OCI-LY7 (cell line): ENCODE measurements around the gene CYFIP1. TPM values are rescaled to one million over a fixed set of nuclear protein-coding genes. Genes with fewer than 3 reads are reported as not detected.
"Not testable (repeated sequence)": the region's sequence is repeated elsewhere in the genome, so short reads cannot be mapped to it uniquely, and the experiment has no call there.

Experiments used
- BruUV-seq: library from RNA; stranded (reverse); fragments of 400-500 nt; replicated peaks from 2 replicates; lab custom pipeline; 2021; lab: Mats Ljungman, UMichigan
- CTCF ChIA-PET: fragments of 300-600 bp; sonication (Branson Sonifier 250); formaldehyde crosslinking; loops from one replicate; lab custom pipeline; 2022; ENCODE audit warnings: antibody characterized with exemption; ENCODE audit not compliant: unreplicated experiment; lab: Charles Lee
- POLR2A ChIA-PET: fragments of 300-600 bp; sonication (Branson Sonifier 250); formaldehyde crosslinking; loops from one replicate; lab custom pipeline; 2022; ENCODE audit warnings: antibody characterized with exemption; lab: Charles Lee
- DNase-seq: peaks from one replicate; pipeline ENCODE4 v3.0.0-alpha.2; 2015; ENCODE audit warnings: low spot score
- H2AFZ ChIP-seq: fragments of 200-600 bp; sonication (generic), shearing (Covaris generic); 2 replicates; pipeline ENCODE4 v1.6.1; 2014; ENCODE audit warnings: mild to moderate bottlenecking, antibody characterized with exemption, low read length, moderate library complexity
- H3K27ac ChIP-seq: fragments of 200-600 bp; sonication (generic); 2 replicates; pipeline ENCODE4 v1.5.1; 2014; ENCODE audit warnings: mixed run types, low read depth, mild to moderate bottlenecking, moderate library complexity, low read length, inconsistent platforms; ENCODE audit not compliant: poor library complexity, severe bottlenecking
- H3K36me3 ChIP-seq: fragments of 200-600 bp; sonication (generic); 2 replicates; pipeline ENCODE4 v1.6.1; 2014; ENCODE audit warnings: mild to moderate bottlenecking, antibody characterized with exemption, low read length, moderate library complexity, mixed read lengths; ENCODE audit not compliant: insufficient read depth
- H3K4me1 ChIP-seq: fragments of 200-600 bp; sonication (generic); 2 replicates; pipeline ENCODE4 v1.5.1; 2014; ENCODE audit warnings: mild to moderate bottlenecking, low read length; ENCODE audit not compliant: insufficient read depth, poor library complexity, severe bottlenecking
- H3K4me2 ChIP-seq: fragments of 200-600 bp; sonication (generic); 2 replicates; pipeline ENCODE4 v1.6.1; 2014; ENCODE audit warnings: mild to moderate bottlenecking, low read length
- H3K4me3 ChIP-seq: fragments of 200-600 bp; sonication (generic); 2 replicates; pipeline ENCODE4 v1.5.1; 2014; ENCODE audit warnings: mild to moderate bottlenecking, low read depth, low read length; ENCODE audit not compliant: poor library complexity, severe bottlenecking
- H3K79me2 ChIP-seq: fragments of 200-600 bp; sonication (generic); 2 replicates; pipeline ENCODE4 v1.6.1; 2016; ENCODE audit warnings: low read depth, mild to moderate bottlenecking, low read length, moderate library complexity, mixed read lengths; ENCODE audit not compliant: insufficient read depth
- H3K9me2 ChIP-seq: fragments of 200-600 bp; sonication (generic); 2 replicates; pipeline ENCODE4 v1.6.1; 2016; ENCODE audit warnings: mild to moderate bottlenecking, low read length, mixed read lengths; ENCODE audit not compliant: insufficient read depth
- H3K9me3 ChIP-seq: fragments of 200-600 bp; sonication (generic); 2 replicates; pipeline ENCODE4 v1.6.1; 2014; ENCODE audit warnings: mild to moderate bottlenecking, mixed run types, low read length, mixed read lengths
- H4K20me1 ChIP-seq: fragments of 200-600 bp; sonication (generic); 2 replicates; pipeline ENCODE4 v1.6.1; 2014; ENCODE audit warnings: mild to moderate bottlenecking, antibody characterized with exemption, low read length, moderate library complexity, mixed read lengths; ENCODE audit not compliant: insufficient read depth
- CTCF ChIP-seq: fragments of 200-600 bp; sonication (generic); conservative IDR thresholded peaks from 2 replicates; pipeline ENCODE4 v1.5.1; 2014; ENCODE audit warnings: mild to moderate bottlenecking, antibody characterized with exemption, low read length, moderate library complexity, mixed read lengths
- EZH2phosphoT487 ChIP-seq: fragments of 200-600 bp; sonication (generic); IDR thresholded peaks from 2 replicates; pipeline ENCODE4 v1.6.1; 2018; ENCODE audit warnings: low read depth, borderline replicate concordance, mild to moderate bottlenecking, mixed run types, antibody characterized with exemption, low read length, moderate library complexity, mixed read lengths
- intact Hi-C: fragments of 100-400 bp; cut with micrococcal nuclease; formaldehyde crosslinking; loops from one replicate; pipeline ENCODE4 v1.10.0; 2022; ENCODE audit not compliant: unreplicated experiment
- total RNA-seq, 2 experiments: library from RNA; depleted of rRNA in 1 of 2; stranded (reverse); fragments of >200 nt in 1 of 2; shearing (Covaris generic) in 1 of 2; gene quantifications; 2 replicates each; pipeline ENCODE4 v1.2.3, GENCODE V29; 2014 to 2022

Gene CYFIP1
- total RNA-seq, 2 experiments from 2014 or later = 0.98 to 1.3 TPM

- Histone ChIP-seq H2AFZ (no peak overlapping the region), H3K4me1 (no peaks in the 10 kb centered on the region), H3K9me3 (no peaks in the 10 kb centered on the region), H4K20me1 (no peaks in the 10 kb centered on the region), H3K4me2 (no peak overlapping the region), H3K36me3 (peaks cover 91% of the 10 kb centered on the region), H3K4me3 (no peak overlapping the region), H3K27ac (no peak overlapping the region), H3K9me2 (no peaks in the 10 kb centered on the region), H3K79me2 (no peaks in the 10 kb centered on the region)
- BruUV-seq = no TSS peak
- CTCF ChIA-PET = no interaction called here
- POLR2A ChIA-PET = no interaction called here
- TF ChIP-seq CTCF (no peak), EZH2phosphoT487 (no peak)
- no peak for DNase-seq
- intact Hi-C loops = no loop called here
These were observed 42.0 kb upstream of the CYFIP1 start for GRCh38 chr15:23022156-23022555.

GRCh38 chr15:23014394-23015000 is 34.3 kb upstream of the CYFIP1 start:
- H3K36me3 ChIP-seq = peaks cover 95% of the 10 kb centered on the region
- no peak overlapping the region for H2AFZ ChIP-seq
- ChIA-PET POLR2A (no interaction called here), CTCF (no interaction called here)
- H3K27ac ChIP-seq = no peak overlapping the region
- no peaks in the 10 kb centered on the region for H3K4me1 ChIP-seq
- H3K9me3 ChIP-seq = no peaks in the 10 kb centered on the region
- no TSS peak for BruUV-seq
- H3K4me3 ChIP-seq = no peak overlapping the region
- no peak overlapping the region for H3K4me2 ChIP-seq
- intact Hi-C loops = no loop called here
- H3K79me2 ChIP-seq = no peaks in the 10 kb centered on the region
- no peak for TF ChIP-seq EZH2phosphoT487
- TF ChIP-seq CTCF = no peak
- no peaks in the 10 kb centered on the region for H3K9me2 ChIP-seq
- no peak for DNase-seq
- no peaks in the 10 kb centered on the region for H4K20me1 ChIP-seq

- Histone ChIP-seq H4K20me1 (no peaks in the 10 kb centered on the region), H3K27ac (no peak overlapping the region), H3K4me3 (no peak overlapping the region), H3K4me1 (no peaks in the 10 kb centered on the region), H2AFZ (no peak overlapping the region), H3K36me3 (peaks cover 95% of the 10 kb centered on the region), H3K4me2 (no peak overlapping the region), H3K79me2 (no peaks in the 10 kb centered on the region), H3K9me3 (no peaks in the 10 kb centered on the region), H3K9me2 (no peaks in the 10 kb centered on the region)
- no peak for TF ChIP-seq CTCF
- no peak for TF ChIP-seq EZH2phosphoT487
- no TSS peak for BruUV-seq
- DNase-seq = no peak
- intact Hi-C loops = no loop called here
- ChIA-PET CTCF (no interaction called here), POLR2A (no interaction called here)
These were observed 33.5 kb upstream of the CYFIP1 start for GRCh38 chr15:23013681-23014080.

- H3K9me2 ChIP-seq, intact Hi-C loops, H3K4me2 ChIP-seq, POLR2A ChIA-PET, BruUV-seq, H3K9me3 ChIP-seq, DNase-seq, H3K79me2 ChIP-seq, CTCF ChIA-PET, H4K20me1 ChIP-seq, H2AFZ ChIP-seq, H3K27ac ChIP-seq, H3K4me3 ChIP-seq, H3K4me1 ChIP-seq: not testable (repeated sequence)
- peaks cover 95% of the 10 kb centered on the region for H3K36me3 ChIP-seq
These were observed 32.4 kb upstream of the CYFIP1 start for GRCh38 chr15:23012616-23013015.
